Spleen (tissue), 11 donors: Measurements from ENCODE around the gene TMEM50A. TPM values are rescaled to one million over a fixed set of nuclear protein-coding genes. Genes with fewer than 3 reads are reported as not detected.

Experiments
- DNase-seq: peaks from one replicate; pipeline ENCODE4 v3.0.0-alpha.2; 2020
- H3K27ac ChIP-seq, 8 donors: fragments of 200-600 bp; sonication (generic) in 7 of 8; 1 replicate in 4 of 8; 2 replicates in 4 of 8; pipeline versions ENCODE4 v1.5.0 to v1.8.0; 2016 to 2021; ENCODE audit warnings: inconsistent platforms in 4 of 8, mild to moderate bottlenecking in 4 of 8, moderate library complexity in 1 of 8
- H3K27me3 ChIP-seq, 7 donors: fragments of 200-600 bp; sonication (generic) in 6 of 7; replicated peaks in 1 of 7; 1 replicate in 4 of 7; 2 replicates in 3 of 7; pipeline versions ENCODE4 v1.5.0 to v1.8.0; 2016 to 2021; ENCODE audit warnings: inconsistent platforms in 3 of 7, mild to moderate bottlenecking in 1 of 7
- H3K36me3 ChIP-seq, 6 donors: fragments of 200-600 bp; sonication (generic) in 5 of 6; 1 replicate in 4 of 6; 2 replicates in 2 of 6; pipeline versions ENCODE4 v1.5.0 to v1.8.0; 2016 to 2021; ENCODE audit warnings: inconsistent platforms in 2 of 6
- H3K4me1 ChIP-seq, 6 donors: fragments of 200-600 bp; sonication (generic) in 5 of 6; 1 replicate in 3 of 6; 2 replicates in 3 of 6; pipeline versions ENCODE4 v1.5.0 to v1.8.0; 2016 to 2021; ENCODE audit warnings: inconsistent platforms in 3 of 6
- H3K4me3 ChIP-seq, 8 donors: fragments of 200-600 bp; sonication (generic) in 7 of 8; 1 replicate in 4 of 8; 2 replicates in 4 of 8; pipeline versions ENCODE4 v1.5.0 to v1.8.0; 2016 to 2021; ENCODE audit warnings: inconsistent platforms in 4 of 8, mild to moderate bottlenecking in 4 of 8, moderate library complexity in 2 of 8
- H3K9me3 ChIP-seq, 8 donors: fragments of 200-600 bp; sonication (generic) in 7 of 8; 1 replicate in 4 of 8; 2 replicates in 4 of 8; pipeline versions ENCODE4 v1.5.0 to v1.8.0; 2016 to 2021; ENCODE audit warnings: inconsistent platforms in 4 of 8
- POLR2A ChIP-seq, 3 donors: fragments of 450-650 bp; IDR thresholded peaks; one replicate each; pipeline ENCODE4 v1.5.1; 2017; ENCODE audit warnings: antibody characterized with exemption in 3 of 3, mild to moderate bottlenecking in 1 of 3
- POLR2AphosphoS5 ChIP-seq, 3 donors: sonication (generic); formaldehyde crosslinking; IDR thresholded peaks; one replicate each; pipeline ENCODE4 v1.5.1; 2017; ENCODE audit warnings: antibody characterized with exemption in 3 of 3
- WGBS, 5 donors: extraction: QIAGEN DNeasy Blood & Tissue Kit in 3 of 5; methylation state at CpG; one replicate each; pipeline versions ENCODE4 v1.1.5 to v1.1.7; 2013 to 2018; 5-methylcytosine and 5-hydroxymethylcytosine counted together
- intact Hi-C: fragments of 100-400 bp; cut with DNase I; formaldehyde crosslinking; loops from one replicate; pipeline ENCODE4 v1.15.0; 2023; ENCODE audit warnings: low total_unique reads
- polyA plus RNA-seq, 3 donors: library from polyadenylated mRNA; stranded (reverse); fragments of 200-250 nt; gene quantifications; one replicate each; pipeline ENCODE4 v1.2.1, GENCODE V29; 2013
- total RNA-seq, 7 donors: library from RNA; depleted of rRNA in 3 of 7; stranded (reverse); fragments of >200 nt in 3 of 7; fragmentation: NEBNext Ultra II Directional in 4 of 7; extraction: Animal tissue kit (Norgen Biotek cat#: 25700) in 4 of 7; gene quantifications; one replicate each; pipeline versions ENCODE4 v1.1.0 to v1.2.1, GENCODE V29; 2016 to 2021
- TF ChIP-seq, protein P1 (sequence below), 11 experiments: fragments of 200-600 bp in 7 of 11; fragments of 450-650 bp in 4 of 11; sonication (generic) in 4 of 11; IDR thresholded peaks in 8 of 11; conservative IDR thresholded peaks in 3 of 11; 1 replicate in 7 of 11; 2 replicates in 4 of 11; pipeline versions ENCODE4 v1.4.0 to v1.8.0; 2016 to 2021; ENCODE audit warnings: antibody characterized with exemption in 11 of 11, inconsistent platforms in 4 of 11, mild to moderate bottlenecking in 1 of 11
- donor health status: healthy with polysubstance abuse.
- donor health status: DM: no; HTN: no; CAD: no; lungs with moderate emphysema.
- donor health status: DM: no; HTN: no; CAD: no.
- donor health status: Bipolar disorder and iron deficiency.
- donor health status: healthy.
- donor health status: DM: no; HTN: no; CAD: no.
- donor health status: DM: yes; HTN: yes; CAD: no.

Gene TMEM50A
- total and polyA plus RNA-seq, 10 donors, result 44.1 to 108 (median 80.4) TPM

DNA sequence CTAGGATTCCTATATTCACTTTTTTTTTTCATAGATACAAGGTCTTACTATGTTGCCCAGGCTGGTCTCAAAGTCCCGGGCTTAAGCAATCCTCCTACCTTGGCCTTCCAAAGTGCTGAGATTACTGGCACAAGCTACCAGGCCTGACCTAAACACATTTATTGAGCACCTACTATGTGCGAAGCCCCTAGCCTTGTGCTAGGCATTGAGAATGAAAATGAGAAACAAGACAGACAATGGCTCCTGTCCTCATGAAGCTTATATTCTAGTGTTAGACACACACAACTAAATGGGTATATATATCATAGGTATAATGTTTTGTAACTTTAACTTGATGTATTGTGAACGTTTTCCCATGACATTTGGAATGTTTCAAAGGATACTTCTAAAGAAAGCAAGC lies 11.5 kb downstream of the TMEM50A start:
- H3K36me3 ChIP-seq, result peaks cover 0 to 100% (median 65%) of the 10 kb centered on the region in 6 donors
- no peak for DNase-seq
- no peak overlapping the region for H3K4me3 ChIP-seq
- no peak overlapping the region for H3K27ac ChIP-seq
- no peaks in the 10 kb centered on the region for H3K9me3 ChIP-seq
- 93 to 99% (median 97%) methylated on average over 3 of the region's 3 CpGs for WGBS, 5 donors
- no peaks in the 10 kb centered on the region for H3K27me3 ChIP-seq
- intact Hi-C loops, result loop anchor here (10.0 kb wide), 1 partner anchor 95 kb away; no protein-coding TSS in a partner anchor
- H3K4me1 ChIP-seq, result peaks cover 0 to 5% (median 0%) of the 10 kb centered on the region in 6 donors
- TF ChIP-seq, protein P1, sequence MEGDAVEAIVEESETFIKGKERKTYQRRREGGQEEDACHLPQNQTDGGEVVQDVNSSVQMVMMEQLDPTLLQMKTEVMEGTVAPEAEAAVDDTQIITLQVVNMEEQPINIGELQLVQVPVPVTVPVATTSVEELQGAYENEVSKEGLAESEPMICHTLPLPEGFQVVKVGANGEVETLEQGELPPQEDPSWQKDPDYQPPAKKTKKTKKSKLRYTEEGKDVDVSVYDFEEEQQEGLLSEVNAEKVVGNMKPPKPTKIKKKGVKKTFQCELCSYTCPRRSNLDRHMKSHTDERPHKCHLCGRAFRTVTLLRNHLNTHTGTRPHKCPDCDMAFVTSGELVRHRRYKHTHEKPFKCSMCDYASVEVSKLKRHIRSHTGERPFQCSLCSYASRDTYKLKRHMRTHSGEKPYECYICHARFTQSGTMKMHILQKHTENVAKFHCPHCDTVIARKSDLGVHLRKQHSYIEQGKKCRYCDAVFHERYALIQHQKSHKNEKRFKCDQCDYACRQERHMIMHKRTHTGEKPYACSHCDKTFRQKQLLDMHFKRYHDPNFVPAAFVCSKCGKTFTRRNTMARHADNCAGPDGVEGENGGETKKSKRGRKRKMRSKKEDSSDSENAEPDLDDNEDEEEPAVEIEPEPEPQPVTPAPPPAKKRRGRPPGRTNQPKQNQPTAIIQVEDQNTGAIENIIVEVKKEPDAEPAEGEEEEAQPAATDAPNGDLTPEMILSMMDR (IDR thresholded peaks at IDR 0.05 in 8 of 11, conservative IDR thresholded peaks at IDR 0.05 in 3 of 11), result no peak
- no peak for TF ChIP-seq POLR2AphosphoS5 (IDR thresholded peaks at IDR 0.05)

DNA sequence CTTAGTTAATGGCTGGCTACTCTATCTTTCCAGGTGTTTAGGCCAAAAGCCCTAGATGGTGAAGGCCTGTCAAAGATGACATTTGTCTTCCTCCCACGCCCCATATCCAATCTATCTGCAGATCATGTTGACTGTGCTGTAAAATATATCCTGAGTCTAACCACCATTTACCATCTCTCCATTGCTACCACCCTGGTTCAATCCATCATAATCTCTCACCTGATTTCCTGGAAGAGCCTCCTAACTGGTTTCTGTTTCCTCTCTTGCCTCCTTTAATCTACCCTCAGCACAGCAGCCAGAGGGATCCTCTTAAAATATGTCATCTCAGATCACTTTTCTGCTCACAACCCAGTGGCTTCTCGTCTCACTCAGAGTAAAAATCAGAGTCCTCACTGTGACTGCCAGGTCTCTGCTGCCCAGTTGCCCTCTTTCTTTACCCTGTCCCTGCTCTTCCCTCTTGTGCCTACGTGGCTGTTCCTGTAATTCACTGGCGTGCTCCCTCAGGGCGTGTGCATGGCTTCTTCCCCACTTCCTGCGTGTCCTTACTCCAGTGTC lies 17.8 kb downstream of the TMEM50A start:
- 68 to 73% (median 72%) methylated on average over 6 of the region's 6 CpGs for WGBS, 5 donors
- no peak for DNase-seq
- Histone ChIP-seq H3K27me3 (no peaks in the 10 kb centered on the region), H3K27ac (peak overlapping the region in 5 of 8 donors; percentile 20 to 61 (median 32)), H3K4me1 (peaks cover 0 to 15% (median 2%) of the 10 kb centered on the region in 6 donors), H3K4me3 (no peak overlapping the region), H3K9me3 (no peaks in the 10 kb centered on the region), H3K36me3 (peaks cover 0 to 100% (median 78%) of the 10 kb centered on the region in 6 donors)
- TF ChIP-seq, protein P1 (IDR thresholded peaks at IDR 0.05 in 8 of 11, conservative IDR thresholded peaks at IDR 0.05 in 3 of 11), result no peak
- TF ChIP-seq POLR2A (IDR thresholded peaks at IDR 0.05) (no peak), POLR2AphosphoS5 (IDR thresholded peaks at IDR 0.05) (no peak)
- intact Hi-C loops, result no loop called here

DNA sequence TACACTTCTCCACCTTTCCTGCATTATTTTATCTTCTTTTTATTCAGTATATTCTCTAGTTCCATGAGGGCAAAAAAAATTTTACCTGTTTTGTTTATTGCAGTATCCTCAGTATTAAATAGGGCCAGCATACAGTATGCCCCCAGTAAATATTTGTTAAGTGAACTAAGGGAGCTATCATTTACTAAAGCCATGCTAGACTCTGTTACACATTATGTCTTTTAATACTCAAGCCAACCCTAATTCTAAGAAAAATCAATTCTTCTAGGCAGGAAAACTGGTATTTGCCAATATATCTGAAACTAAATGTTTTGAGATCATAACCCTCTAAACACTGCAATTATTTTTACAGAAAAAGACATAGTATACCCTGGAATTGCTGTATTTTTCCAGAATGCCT lies 18.3 kb downstream of the TMEM50A start:
- no peaks in the 10 kb centered on the region for H3K9me3 ChIP-seq
- DNase-seq, result no peak
- H3K36me3 ChIP-seq, result peaks cover 0 to 100% (median 84%) of the 10 kb centered on the region in 6 donors
- TF ChIP-seq, protein P1 (IDR thresholded peaks at IDR 0.05 in 8 of 11, conservative IDR thresholded peaks at IDR 0.05 in 3 of 11), result no peak
- TF ChIP-seq POLR2A (IDR thresholded peaks at IDR 0.05), result no peak
- no peak for TF ChIP-seq POLR2AphosphoS5 (IDR thresholded peaks at IDR 0.05)
- no peaks in the 10 kb centered on the region for H3K27me3 ChIP-seq
- no peak overlapping the region for H3K4me3 ChIP-seq
- H3K4me1 ChIP-seq, result peaks cover 0 to 15% (median 2%) of the 10 kb centered on the region in 6 donors
- intact Hi-C loops, result no loop called here
- H3K27ac ChIP-seq, result peak overlapping the region in 4 of 8 donors; percentile 30 to 61 (median 42)

DNA sequence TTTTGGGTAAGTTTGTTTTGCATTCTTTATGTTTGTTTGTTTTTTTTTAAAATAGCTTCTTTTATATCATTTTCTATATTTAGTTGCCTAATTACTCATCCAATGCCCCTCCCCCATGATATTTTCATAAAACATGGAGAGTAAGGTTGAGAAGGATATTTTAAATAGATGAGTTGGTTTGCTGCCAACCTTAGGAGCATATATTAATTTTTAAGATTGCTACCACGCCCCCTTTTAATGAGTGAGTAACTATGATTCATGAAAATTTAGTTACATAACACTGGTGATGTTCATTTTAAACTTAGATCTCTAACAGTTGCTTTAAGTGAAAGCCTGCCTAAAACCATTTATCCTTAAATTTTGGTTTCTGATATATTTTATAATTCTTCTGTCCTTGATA lies 18.7 kb downstream of the TMEM50A start:
- WGBS, 5 donors, result 88 to 96% (median 93%) methylated on average over 1 of the region's 1 CpG
- intact Hi-C loops, result no loop called here
- Histone ChIP-seq H3K4me1 (peaks cover 0 to 15% (median 2%) of the 10 kb centered on the region in 6 donors), H3K36me3 (peaks cover 0 to 100% (median 86%) of the 10 kb centered on the region in 6 donors), H3K27ac (peak overlapping the region in 1 of 8 donors; percentile 51), H3K9me3 (no peaks in the 10 kb centered on the region), H3K27me3 (no peaks in the 10 kb centered on the region), H3K4me3 (no peak overlapping the region)
- TF ChIP-seq, protein P1 (IDR thresholded peaks at IDR 0.05 in 8 of 11, conservative IDR thresholded peaks at IDR 0.05 in 3 of 11), result no peak
- TF ChIP-seq POLR2A (IDR thresholded peaks at IDR 0.05) (no peak), POLR2AphosphoS5 (IDR thresholded peaks at IDR 0.05) (no peak)
- no peak for DNase-seq
